ENCODE measurements around the gene ZNF24. TPM values are rescaled to one million over a fixed set of nuclear protein-coding genes. Genes with fewer than 3 reads are reported as not detected.

ZNF24 gene
- total RNA-seq, 1 experiment from 2014 or later = 54.7 TPM

GRCh38 chr18:35306588-35307250 lies 37.5 kb downstream of the ZNF24 start:
- POLR2A ChIA-PET = no interaction called here
- peaks cover 23 to 49% of the 10 kb centered on the region in 2 experiments; a peak in 3 of 4 replicates for H3K9me3 ChIP-seq (ENCODE audit: control insufficient read depth in 1 of 2, insufficient read depth in 1 of 2, low read depth in 1 of 2, low read length in 2 of 2)
- BruUV-seq (replicated peaks) = no TSS peak

More at GRCh38 chr18:35306588-35307250, 37.5 kb downstream of the ZNF24 start:
- H2AFZ ChIP-seq (ENCODE audit: low read depth, low read length, poor library complexity, severe bottlenecking) = no peak overlapping the region
- ChIA-PET CTCF (no interaction called here), RAD21 (ENCODE audit: low non-redundant PET in 1 of 2, low total read pairs in 2 of 2, uncharacterized antibody in 2 of 2, unreplicated experiment in 2 of 2) (no interaction called here)
- H3K27me3 ChIP-seq (ENCODE audit: insufficient read depth, low read length) = no peaks in the 10 kb centered on the region
- H3K4me2 ChIP-seq (ENCODE audit: low read length) = no peak overlapping the region
- TF ChIP-seq EGR1 (IDR thresholded peaks at IDR 0.05; ENCODE audit: low read depth) (no peak), ZNF274 (IDR thresholded peaks at IDR 0.05; ENCODE audit: low read depth, low read length) (peak; percentile 93), POLR2AphosphoS5 (IDR thresholded peaks at IDR 0.05; ENCODE audit: low read depth, low read length) (no peak), FOSL1 (IDR thresholded peaks at IDR 0.05; ENCODE audit: low read depth) (no peak), CEBPB (IDR thresholded peaks at IDR 0.05; ENCODE audit: low read depth) (no peak), TCF7L2 (IDR thresholded peaks at IDR 0.05; ENCODE audit: borderline replicate concordance, extremely low read depth, insufficient read depth, insufficient read length) (no peak), REST (IDR thresholded peaks at IDR 0.05; ENCODE audit: low read depth) (no peak)
- no peak overlapping the region for H3K9ac ChIP-seq (ENCODE audit: low read length)
- no peak for ATAC-seq
- H3K36me3 ChIP-seq (ENCODE audit: control insufficient read depth in 1 of 2, insufficient read depth in 2 of 2, low read length in 2 of 2) = peaks cover 2 to 48% of the 10 kb centered on the region in 2 experiments; a peak in 3 of 4 replicates
- DNase-seq (ENCODE audit: low read depth, low spot score) = no peak
- no peaks in the 10 kb centered on the region for H3K9me2 ChIP-seq (ENCODE audit: insufficient read depth)
- no peak overlapping the region for H3K4me3 ChIP-seq (replicated peaks in 1 of 2; ENCODE audit: low read depth in 1 of 2, low read length in 2 of 2)
- H3K4me1 ChIP-seq (ENCODE audit: control insufficient read depth in 1 of 2, insufficient read depth in 2 of 2, low read length in 2 of 2) = no peaks in the 10 kb centered on the region
- intact Hi-C loops (cut with micrococcal nuclease) = no loop called here
- H4K20me1 ChIP-seq (ENCODE audit: insufficient read depth) = no peaks in the 10 kb centered on the region
- H3K79me2 ChIP-seq (ENCODE audit: insufficient read depth, low read length) = peaks cover 30% of the 10 kb centered on the region
- H3K27ac ChIP-seq (ENCODE audit: low read depth, low read length) = no peak overlapping the region

Measured in HCT116 (cell line).